ENCODE results near the gene BCKDHB.

GRCh38 chr6:80104520-80104919 lies 2.0 kb upstream of the BCKDHB start:
- TF ChIP-seq CTCF (IDR thresholded peaks at IDR 0.05) (no peak), EP300 (IDR thresholded peaks at IDR 0.05; ENCODE audit: low read depth) (no peak), POLR2A (IDR thresholded peaks at IDR 0.05) (no peak)
